ENCODE data around the gene ZFAND3.

Gene ZFAND3

GRCh38 chr6:37897818-37898515, 78.4 kb downstream of the ZFAND3 start:
- DNase-seq: no peak

GRCh38 chr6:37903351-37904340, 84.1 kb downstream of the ZFAND3 start:
- DNase-seq: no peak

- no peak for DNase-seq
Observed at GRCh38 chr6:37904590-37904989, 85.1 kb downstream of the ZFAND3 start.

- DNase-seq: peak; percentile 18
Observed at GRCh38 chr6:37906121-37906520, 86.6 kb downstream of the ZFAND3 start.

- DNase-seq: no peak
Observed at GRCh38 chr6:37910998-37911397, 91.5 kb downstream of the ZFAND3 start.

- DNase-seq: peak; percentile 19
Observed at GRCh38 chr6:37913210-37913609, 93.7 kb downstream of the ZFAND3 start.

GRCh38 chr6:37915463-37915862, 95.9 kb downstream of the ZFAND3 start:
- no peak for DNase-seq

GRCh38 chr6:37916149-37916548, 96.6 kb downstream of the ZFAND3 start:
- no peak for DNase-seq

- no peak for DNase-seq
Observed at GRCh38 chr6:37916675-37917074, 97.1 kb downstream of the ZFAND3 start.

- DNase-seq: no peak
Observed at GRCh38 chr6:37917566-37917965, 98.0 kb downstream of the ZFAND3 start.

- peak; percentile 78 for DNase-seq
Observed at GRCh38 chr6:37919417-37920157, 100.1 kb downstream of the ZFAND3 start.

- no peak for DNase-seq
Observed at GRCh38 chr6:37920667-37921066, 101.1 kb downstream of the ZFAND3 start.

- no peak for DNase-seq
Observed at GRCh38 chr6:37922563-37922962, 103.0 kb downstream of the ZFAND3 start.

- DNase-seq: no peak
Observed at GRCh38 chr6:37923514-37923913, 104.0 kb downstream of the ZFAND3 start.

GRCh38 chr6:37926661-37927060, 107.1 kb downstream of the ZFAND3 start:
- DNase-seq: no peak

- peak; percentile 14 for DNase-seq
Observed at GRCh38 chr6:37928217-37928616, 108.7 kb downstream of the ZFAND3 start.

- no peak for DNase-seq
Observed at GRCh38 chr6:37930288-37930971, 110.9 kb downstream of the ZFAND3 start.

- DNase-seq: no peak
Observed at GRCh38 chr6:37931066-37931465, 111.5 kb downstream of the ZFAND3 start.

GRCh38 chr6:37934276-37934675, 114.7 kb downstream of the ZFAND3 start:
- peak; percentile 11 for DNase-seq

GRCh38 chr6:37936150-37936549, 116.6 kb downstream of the ZFAND3 start:
- no peak for DNase-seq

- no peak for DNase-seq
Observed at GRCh38 chr6:37936906-37937305, 117.4 kb downstream of the ZFAND3 start.

GRCh38 chr6:37938909-37939308, 119.4 kb downstream of the ZFAND3 start:
- DNase-seq: peak; percentile 18
